NCI-H526 treated with DMSO at 0.1 percent for 48 hours (cell line): Measurements from ENCODE around the gene COL27A1.

Experiments
- DNase-seq: peaks from one replicate; lab custom pipeline; 2025; lab: John Stamatoyannopoulos, UW

The COL27A1 gene

GRCh38 chr9:114155263-114155994, at the start of gene COL27A1:
TSS of gene COL27A1 (plus strand) at chr9:114155537. CDS start at chr9:114155951, 414 bp downstream.
- peak; percentile 42 for DNase-seq

GRCh38 chr9:114107286-114108001, 47.9 kb upstream of the COL27A1 start:
- DNase-seq, result no peak

- peak; percentile 62 for DNase-seq
Observed at GRCh38 chr9:114108016-114108833, 47.1 kb upstream of the COL27A1 start.

- no peak for DNase-seq
Observed at GRCh38 chr9:114109124-114109523, 46.2 kb upstream of the COL27A1 start.

- DNase-seq, result no peak
Observed at GRCh38 chr9:114110180-114110579, 45.2 kb upstream of the COL27A1 start.

- DNase-seq, result no peak
Observed at GRCh38 chr9:114112325-114112724, 43.0 kb upstream of the COL27A1 start.

GRCh38 chr9:114112778-114113584, 42.4 kb upstream of the COL27A1 start:
- DNase-seq, result no peak

- no peak for DNase-seq
Observed at GRCh38 chr9:114114364-114114763, 41.0 kb upstream of the COL27A1 start.

GRCh38 chr9:114115654-114116125, 39.6 kb upstream of the COL27A1 start:
- no peak for DNase-seq

- DNase-seq, result no peak
Observed at GRCh38 chr9:114116126-114116747, 39.1 kb upstream of the COL27A1 start.

GRCh38 chr9:114117614-114117995, 37.7 kb upstream of the COL27A1 start:
- DNase-seq, result no peak

- peak; percentile 77 for DNase-seq
Observed at GRCh38 chr9:114117996-114118830, 37.1 kb upstream of the COL27A1 start.

- DNase-seq, result peak; percentile 6
Observed at GRCh38 chr9:114119242-114120191, 35.8 kb upstream of the COL27A1 start.

- DNase-seq, result no peak
Observed at GRCh38 chr9:114120192-114121014, 34.9 kb upstream of the COL27A1 start.

GRCh38 chr9:114121227-114122135, 33.9 kb upstream of the COL27A1 start:
- DNase-seq, result no peak

GRCh38 chr9:114122136-114123027, 33.0 kb upstream of the COL27A1 start:
- no peak for DNase-seq
